COLO668 (cell line): ENCODE results near the gene TRIM44.

Source experiments
- DNase-seq: peaks from one replicate; lab custom pipeline; 2025; ENCODE audit not compliant: unreplicated experiment; lab: John Stamatoyannopoulos, UW

Gene TRIM44

GRCh38 chr11:35671396-35672127 is 9.0 kb downstream of the TRIM44 start:
- DNase-seq = no peak

GRCh38 chr11:35672608-35673007 is 10.0 kb downstream of the TRIM44 start:
- no peak for DNase-seq

GRCh38 chr11:35675901-35676610 is 13.5 kb downstream of the TRIM44 start:
- no peak for DNase-seq

- no peak for DNase-seq
These were observed 14.0 kb downstream of the TRIM44 start for GRCh38 chr11:35676611-35676965.

GRCh38 chr11:35677904-35678303 is 15.3 kb downstream of the TRIM44 start:
- no peak for DNase-seq

GRCh38 chr11:35678471-35678870 is 15.9 kb downstream of the TRIM44 start:
- no peak for DNase-seq

- DNase-seq = no peak
These were observed 16.4 kb downstream of the TRIM44 start for GRCh38 chr11:35678975-35679374.

- no peak for DNase-seq
These were observed 17.9 kb downstream of the TRIM44 start for GRCh38 chr11:35680506-35680905.

GRCh38 chr11:35681163-35681767 is 18.7 kb downstream of the TRIM44 start:
- no peak for DNase-seq

GRCh38 chr11:35682230-35683173 is 19.9 kb downstream of the TRIM44 start:
- DNase-seq = peak; percentile 54

- no peak for DNase-seq
These were observed 21.3 kb downstream of the TRIM44 start for GRCh38 chr11:35683728-35684339.

GRCh38 chr11:35688023-35688422 is 25.4 kb downstream of the TRIM44 start:
- DNase-seq = no peak

- DNase-seq = no peak
These were observed 26.8 kb downstream of the TRIM44 start for GRCh38 chr11:35689081-35689996.

GRCh38 chr11:35702126-35702525 is 39.6 kb downstream of the TRIM44 start:
- no peak for DNase-seq

GRCh38 chr11:35709376-35709775 is 46.8 kb downstream of the TRIM44 start:
- DNase-seq = no peak

GRCh38 chr11:35711173-35711910 is 48.8 kb downstream of the TRIM44 start:
- DNase-seq = no peak

- no peak for DNase-seq
These were observed 49.3 kb downstream of the TRIM44 start for GRCh38 chr11:35711924-35712323.

- DNase-seq = no peak
These were observed 50.0 kb downstream of the TRIM44 start for GRCh38 chr11:35712533-35712932.
